ENCODE results near the gene CYP2F1.
"Not testable (repeated sequence)": the region's sequence is repeated elsewhere in the genome, so short reads cannot be mapped to it uniquely, and the experiment has no call there.

CYP2F1 gene

GRCh38 chr19:41131186-41131585 is 17.0 kb downstream of the CYP2F1 start:
- no peak overlapping the region for H3K27ac ChIP-seq
- TF ChIP-seq ZFX (IDR thresholded peaks at IDR 0.05), result no peak
- TF ChIP-seq CTCF (conservative IDR thresholded peaks at IDR 0.05), result no peak

GRCh38 chr19:41133260-41133659 is 19.0 kb downstream of the CYP2F1 start:
- no peak for TF ChIP-seq CTCF (conservative IDR thresholded peaks at IDR 0.05)
- no peak for TF ChIP-seq ZFX (IDR thresholded peaks at IDR 0.05)
- no peak overlapping the region for H3K27ac ChIP-seq

GRCh38 chr19:41134616-41135015 is 20.4 kb downstream of the CYP2F1 start:
- H3K27ac ChIP-seq, result no peak overlapping the region
- TF ChIP-seq ZFX (IDR thresholded peaks at IDR 0.05) (no peak), CTCF (conservative IDR thresholded peaks at IDR 0.05) (no peak)

GRCh38 chr19:41135390-41136384 is 21.5 kb downstream of the CYP2F1 start:
- not testable (repeated sequence) for H3K27ac ChIP-seq

- TF ChIP-seq ZFX (IDR thresholded peaks at IDR 0.05) (no peak), CTCF (conservative IDR thresholded peaks at IDR 0.05) (no peak)
- no peak overlapping the region for H3K27ac ChIP-seq
Observed at GRCh38 chr19:41136636-41137455, 22.6 kb downstream of the CYP2F1 start.

- H3K27ac ChIP-seq, result no peak overlapping the region
- no peak for TF ChIP-seq ZFX (IDR thresholded peaks at IDR 0.05)
- TF ChIP-seq CTCF (conservative IDR thresholded peaks at IDR 0.05), result peak; percentile 79
Observed at GRCh38 chr19:41144403-41144802, 30.2 kb downstream of the CYP2F1 start.

GRCh38 chr19:41149831-41150230 is 35.6 kb downstream of the CYP2F1 start:
- H3K27ac ChIP-seq, result no peak overlapping the region
- TF ChIP-seq CTCF (conservative IDR thresholded peaks at IDR 0.05) (no peak), ZFX (IDR thresholded peaks at IDR 0.05) (no peak)

GRCh38 chr19:41150986-41151385 is 36.8 kb downstream of the CYP2F1 start:
- not testable (repeated sequence) for H3K27ac ChIP-seq
